Measurements from ENCODE around the gene CCT7.
"Not testable (repeated sequence)": the region's sequence is repeated elsewhere in the genome, so short reads cannot be mapped to it uniquely, and the experiment has no call there.

DNA sequence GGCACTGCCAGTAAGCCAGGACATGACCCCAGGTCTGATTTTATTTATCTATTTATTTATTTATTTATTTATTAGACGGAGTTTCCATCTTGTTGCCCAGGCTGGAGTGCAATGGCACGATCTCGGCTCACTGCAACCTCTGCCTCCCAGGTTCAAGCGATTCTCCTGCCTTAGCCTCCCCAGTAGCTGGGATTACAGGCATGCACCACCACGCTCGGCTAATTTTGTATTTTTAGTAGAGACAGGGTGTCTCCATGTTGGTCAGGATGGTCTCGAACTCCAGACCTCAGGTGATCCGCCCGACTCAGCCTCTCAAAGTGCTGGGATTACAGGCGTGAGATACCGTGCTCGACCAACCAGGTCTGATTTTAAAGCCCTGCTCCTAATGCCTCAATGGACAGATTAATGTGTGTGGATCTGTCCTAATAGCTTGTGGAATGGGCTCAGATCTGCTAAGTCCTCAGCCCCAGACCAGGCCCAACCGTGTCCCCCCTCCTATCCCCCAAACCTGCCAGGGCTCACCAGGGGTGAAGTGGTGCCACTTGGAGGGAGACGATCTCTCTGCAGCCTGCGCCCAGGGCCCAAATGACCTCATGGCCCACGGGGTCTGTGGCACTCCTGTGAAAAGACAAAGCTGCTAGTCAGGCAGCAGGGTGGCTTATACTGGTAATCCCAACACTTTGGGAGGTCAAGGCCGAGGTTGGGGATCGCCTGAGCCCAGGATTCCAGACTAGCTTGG, 28.8 kb downstream of the CCT7 start:
- TF ChIP-seq CTCF (IDR thresholded peaks at IDR 0.05); EZH2 (IDR thresholded peaks at IDR 0.05; ENCODE audit: borderline replicate concordance, insufficient read depth, low read depth, low read length, poor library complexity, severe bottlenecking): not testable (repeated sequence)
